GM12872 (cell line): ENCODE data around the gene SLC12A4.

Source experiments
- CTCF ChIP-seq: IDR thresholded peaks from 3 replicates; pipeline ENCODE4 v1.5.1; 2011; ENCODE audit warnings: low read depth, mild to moderate bottlenecking, low read length, moderate library complexity; ENCODE audit not compliant: insufficient read depth

SLC12A4 gene

DNA sequence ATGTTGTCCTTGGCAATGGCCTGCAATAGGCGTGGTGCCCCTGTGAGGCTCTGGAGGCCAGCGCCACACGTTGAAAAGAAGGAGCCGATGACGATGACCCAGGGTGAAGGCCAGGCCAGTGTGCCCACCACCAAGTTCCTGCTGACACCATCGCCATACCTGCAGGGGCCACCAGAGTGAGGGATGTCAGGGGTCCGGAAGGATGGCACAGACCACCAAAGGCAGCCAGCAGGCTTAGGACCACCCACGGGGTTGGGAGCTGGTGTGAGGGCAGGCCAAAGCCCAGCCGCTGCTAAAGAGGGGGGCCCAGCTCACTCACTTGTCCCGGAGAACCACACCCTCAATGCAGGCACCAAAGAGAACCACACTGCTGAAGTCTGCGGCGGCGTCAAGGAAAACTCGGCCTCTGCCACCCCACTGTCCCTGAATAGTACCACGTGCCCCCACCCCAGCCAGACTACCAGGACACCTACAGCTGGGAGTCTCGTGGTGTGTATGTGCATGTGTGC is 18.0 kb downstream of the SLC12A4 start:
- TF ChIP-seq CTCF = no peak

- TF ChIP-seq CTCF = no peak
These were observed 18.8 kb downstream of the SLC12A4 start for GRCh38 chr16:67949645-67950044.

- TF ChIP-seq CTCF = no peak
These were observed 20.4 kb downstream of the SLC12A4 start for GRCh38 chr16:67948015-67948414.

DNA sequence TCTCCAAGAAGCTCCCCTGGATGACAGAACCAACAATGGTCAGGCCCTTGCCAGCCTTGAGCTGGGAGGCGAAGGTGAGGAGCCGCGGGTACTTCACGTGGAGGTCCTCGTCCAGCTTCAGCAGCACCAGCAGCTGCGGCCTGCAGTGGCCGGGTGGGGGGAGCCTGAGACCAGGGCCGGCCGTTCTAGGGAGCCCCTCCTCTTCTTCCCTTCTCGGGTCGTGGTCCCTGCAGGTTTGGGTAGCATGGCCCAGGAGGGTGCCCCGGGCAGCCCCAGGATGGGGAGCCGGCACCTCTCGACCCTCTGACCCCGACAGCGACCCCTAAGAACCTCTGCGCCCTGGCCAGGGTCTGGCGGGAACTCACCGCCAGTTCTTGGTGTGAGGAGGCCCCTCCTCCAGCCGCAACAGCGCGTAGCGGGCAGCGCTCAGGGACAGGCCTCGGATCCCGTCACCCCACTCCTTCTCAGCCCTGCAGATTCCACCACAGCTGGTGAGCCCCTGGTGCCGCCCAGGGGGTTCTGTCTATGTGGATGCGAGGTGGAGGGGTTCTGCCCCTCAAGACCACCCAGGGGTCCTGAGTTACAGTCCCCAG is 21.4 kb downstream of the SLC12A4 start:
- TF ChIP-seq CTCF = no peak

DNA sequence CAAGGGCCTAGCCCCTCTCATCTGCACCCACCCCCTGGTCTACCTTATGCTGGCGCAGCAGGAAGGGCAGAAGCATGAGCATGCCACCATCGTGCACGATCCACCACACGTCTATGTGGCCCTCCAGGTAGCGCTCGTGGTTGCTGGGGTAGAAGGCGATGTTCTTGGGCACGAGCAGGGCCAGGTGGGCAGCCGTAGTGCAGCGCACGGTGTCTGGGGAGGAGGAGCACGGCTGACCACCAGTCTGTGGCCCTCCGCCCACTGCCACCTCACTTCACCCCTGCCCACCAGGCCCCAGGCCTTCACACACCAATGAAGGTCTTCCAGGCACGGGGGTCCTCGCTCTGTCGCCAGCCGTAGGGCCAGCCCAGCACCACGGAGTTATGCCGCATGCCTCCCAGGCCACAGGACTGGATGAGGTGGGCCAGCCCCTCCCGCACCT is 22.3 kb downstream of the SLC12A4 start:
- no peak for TF ChIP-seq CTCF

DNA sequence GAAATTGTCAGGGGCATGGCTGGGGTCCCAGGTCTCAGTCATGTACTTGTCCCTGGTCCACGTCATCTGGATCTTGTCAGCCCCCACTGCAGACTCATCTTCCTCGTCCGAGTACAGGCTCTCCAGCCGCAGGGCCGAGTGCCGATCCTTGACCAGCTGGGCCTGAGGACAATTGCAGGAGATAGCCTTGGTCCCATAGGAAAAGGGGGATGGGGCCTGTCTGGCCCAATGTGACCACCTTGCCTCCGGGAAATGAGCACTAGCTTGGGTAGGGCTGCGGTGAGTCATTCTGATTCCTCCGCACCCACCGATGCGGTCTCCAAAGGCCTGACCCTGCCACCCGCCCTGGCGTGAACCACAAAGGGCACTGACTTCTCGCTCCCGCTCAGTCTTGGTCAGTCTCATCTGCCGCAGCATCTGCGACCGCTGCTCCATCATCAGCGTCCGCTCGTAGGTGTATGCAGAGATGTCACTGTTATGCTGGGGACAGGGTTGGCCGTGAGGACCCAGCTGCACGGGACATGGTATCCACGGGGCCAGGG is 23.0 kb downstream of the SLC12A4 start:
- no peak for TF ChIP-seq CTCF

DNA sequence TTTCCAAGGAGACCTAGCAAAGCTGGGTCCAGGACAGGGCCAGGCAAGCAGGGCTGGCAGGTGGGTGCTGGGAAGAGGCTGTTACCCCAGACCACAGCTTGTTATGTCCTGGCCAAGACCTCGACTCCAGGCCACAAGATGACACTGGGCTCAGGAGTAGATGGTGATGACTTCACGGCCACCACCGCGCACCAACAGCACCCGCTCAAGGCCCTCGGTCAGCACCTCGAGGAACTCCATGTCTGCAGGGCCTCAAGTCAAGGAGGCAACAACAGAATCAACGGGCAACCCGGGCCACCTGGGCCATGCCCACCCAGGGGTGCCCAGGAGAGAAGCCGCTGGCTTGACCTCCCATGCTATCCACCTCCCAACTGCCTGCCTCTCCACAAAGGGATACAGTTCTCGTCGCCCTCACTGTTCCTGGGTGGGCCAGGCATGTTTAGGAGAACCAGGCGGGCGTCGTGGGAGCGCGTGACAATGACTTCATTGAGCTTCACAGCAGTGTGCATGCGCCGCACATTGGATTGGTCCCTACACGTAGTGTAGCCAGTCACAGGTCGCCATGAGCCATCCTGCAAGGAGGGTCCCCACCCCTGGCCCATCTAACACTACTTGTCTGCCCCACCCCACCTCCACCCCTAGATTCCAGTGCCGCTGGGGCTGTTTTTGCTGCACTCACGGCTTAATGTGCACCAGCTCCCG is 23.6 kb downstream of the SLC12A4 start:
- no peak for TF ChIP-seq CTCF
